ENCODE measurements around the gene SLBP.
"Not testable (repeated sequence)": the region's sequence is repeated elsewhere in the genome, so short reads cannot be mapped to it uniquely, and the experiment has no call there.

The SLBP gene

DNA sequence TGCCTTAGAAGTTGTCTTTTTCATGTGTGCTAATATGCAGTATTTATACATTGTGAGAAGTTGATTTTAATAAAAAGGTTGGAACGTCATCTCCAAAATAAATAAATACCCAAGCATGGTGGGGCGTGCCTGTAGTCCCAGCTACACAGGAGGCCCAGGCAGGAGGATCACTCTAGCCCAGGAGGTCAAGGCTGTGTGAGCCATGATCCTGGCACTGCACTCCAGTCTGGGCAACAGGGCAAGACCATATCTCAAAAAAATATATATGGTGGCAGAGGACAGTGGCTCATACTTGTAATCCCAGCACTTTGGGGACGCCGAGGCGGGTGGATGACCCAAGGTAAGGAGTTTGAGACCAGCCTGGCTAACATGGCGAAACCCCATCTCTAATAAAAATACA, 6.4 kb downstream of the SLBP start:
- no peak for DNase-seq

DNA sequence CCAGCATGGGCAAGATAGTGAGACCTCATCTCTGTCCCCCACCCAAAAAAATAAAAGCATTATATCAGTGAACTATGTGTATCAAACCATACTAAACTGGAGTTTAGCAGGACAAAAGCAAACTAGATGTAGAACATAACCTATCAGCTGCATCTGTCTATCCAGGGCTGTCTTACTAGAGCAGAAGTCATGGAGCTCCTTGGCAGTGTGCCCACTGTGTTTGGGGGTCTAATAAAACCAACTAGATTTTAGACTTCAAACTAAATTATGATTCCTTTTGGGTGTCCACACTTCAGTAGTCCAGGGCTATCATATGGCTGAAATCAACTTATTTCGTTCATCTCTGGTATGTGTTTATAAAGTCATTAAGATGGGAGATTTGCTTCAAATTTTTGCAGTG, 8.3 kb downstream of the SLBP start:
- no peak for DNase-seq

DNA sequence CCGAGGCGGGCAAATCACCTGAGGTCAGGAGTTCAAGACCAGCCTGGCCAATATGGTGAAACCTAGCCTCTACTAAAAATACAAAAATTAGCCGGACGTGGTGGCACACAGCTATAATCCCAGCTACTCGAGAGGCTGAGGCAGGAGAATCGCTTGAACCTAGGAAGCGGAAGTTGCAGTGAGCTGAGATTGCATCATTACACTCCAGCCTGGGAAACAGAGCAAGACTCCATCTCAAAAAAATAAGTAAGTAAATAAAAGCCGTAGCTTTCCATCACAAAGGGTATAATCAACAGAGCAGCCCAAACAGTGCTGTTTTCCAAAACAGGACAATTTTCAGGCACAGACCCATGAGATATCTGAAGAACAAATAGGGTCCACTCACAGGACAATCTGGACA, 10.4 kb downstream of the SLBP start:
- DNase-seq, result not testable (repeated sequence)

- DNase-seq, result no peak
Observed at GRCh38 chr4:1695913-1696312, 16.2 kb downstream of the SLBP start.

DNA sequence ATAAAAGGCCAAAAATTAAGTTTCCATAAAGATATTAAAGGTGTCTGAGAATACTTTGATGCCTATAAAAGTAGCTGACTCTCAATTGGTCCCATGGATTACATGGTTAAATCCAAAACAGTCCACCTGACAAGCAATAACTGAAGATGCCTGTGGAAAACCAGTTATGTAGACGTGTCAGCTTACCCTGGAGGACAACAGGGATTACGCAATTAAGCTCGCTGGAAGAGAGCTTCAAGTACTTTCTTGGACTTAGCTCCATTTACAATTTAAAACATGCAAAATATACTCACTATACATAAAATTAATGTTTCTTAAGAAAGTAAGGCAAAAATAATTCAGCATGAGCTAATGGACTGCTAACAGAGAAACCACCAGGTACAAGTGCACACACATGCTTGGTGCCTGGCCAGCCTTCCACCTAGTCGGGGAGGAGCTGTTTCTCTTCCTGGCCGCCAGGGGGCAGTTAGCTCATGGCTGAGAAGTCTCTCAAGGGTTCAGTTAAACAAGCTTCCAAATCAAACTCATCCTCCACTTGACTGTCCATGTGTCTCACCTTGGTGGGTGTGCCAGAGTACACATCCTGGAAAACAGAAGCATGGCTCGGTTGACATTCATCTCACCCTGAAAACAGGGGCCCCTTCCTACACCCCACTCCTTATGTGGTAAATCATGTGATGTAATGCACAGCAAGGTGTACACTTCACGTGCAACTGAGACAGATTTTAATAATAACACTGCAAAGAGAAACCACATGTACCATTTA, 18.8 kb downstream of the SLBP start:
- DNase-seq, result peak; percentile 68

GRCh38 chr4:1691737-1692373, 20.3 kb downstream of the SLBP start:
- DNase-seq, result no peak

GRCh38 chr4:1690698-1691097, 21.4 kb downstream of the SLBP start:
- DNase-seq, result no peak

- no peak for DNase-seq
Observed at GRCh38 chr4:1686440-1687036, 25.6 kb downstream of the SLBP start.

GRCh38 chr4:1685235-1686150, 26.6 kb downstream of the SLBP start:
- DNase-seq, result no peak

DNA sequence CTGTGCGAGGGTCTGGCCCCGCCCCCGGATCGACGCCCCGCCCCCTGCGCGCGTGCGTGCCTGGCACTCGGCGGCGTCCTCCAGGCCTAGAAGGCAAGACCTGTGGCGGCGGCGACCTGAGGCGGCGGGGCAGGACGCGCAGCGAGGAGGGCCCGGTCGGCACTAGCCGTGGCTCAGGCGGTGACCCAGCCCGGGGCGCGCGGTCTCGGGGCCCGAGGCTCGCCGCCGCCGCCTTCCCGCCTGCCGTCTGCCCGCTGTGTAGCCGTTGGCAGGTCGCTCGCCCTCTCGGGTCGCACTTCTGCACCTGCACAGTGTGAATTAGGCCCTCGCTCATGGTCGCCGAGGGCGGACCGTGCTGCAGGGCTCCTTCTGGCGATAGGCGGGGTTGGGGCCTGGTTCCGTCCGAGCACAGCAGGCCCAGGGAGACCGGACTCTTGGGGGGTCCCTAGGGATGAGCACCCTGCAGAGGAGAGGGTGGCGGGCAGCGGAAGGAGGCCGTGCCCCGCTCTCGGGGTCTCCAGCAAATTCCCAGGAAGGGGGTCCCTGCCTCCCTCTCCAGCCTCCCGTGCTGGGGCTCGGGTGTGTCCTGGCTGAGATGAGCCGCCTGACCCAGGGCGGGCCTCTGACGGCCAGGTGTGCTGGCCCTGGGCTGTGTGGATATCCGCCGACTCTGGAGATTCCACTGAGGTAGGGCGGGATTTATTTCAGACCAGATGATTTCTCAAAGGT, 27.4 kb downstream of the SLBP start:
- DNase-seq, result no peak

- peak; percentile 87 for DNase-seq
Observed at GRCh38 chr4:1683736-1684505, 28.2 kb downstream of the SLBP start, which contains the start of gene FAM53A. Gene FAM53A (minus strand): TSS chr4:1684313. CDS start chr4:1668741, 15,572 bp downstream.

- peak; percentile 83 for DNase-seq
Observed at GRCh38 chr4:1683261-1683735, 28.8 kb downstream of the SLBP start.

- no peak for DNase-seq
Observed at GRCh38 chr4:1682860-1683259, 29.3 kb downstream of the SLBP start.

DNA sequence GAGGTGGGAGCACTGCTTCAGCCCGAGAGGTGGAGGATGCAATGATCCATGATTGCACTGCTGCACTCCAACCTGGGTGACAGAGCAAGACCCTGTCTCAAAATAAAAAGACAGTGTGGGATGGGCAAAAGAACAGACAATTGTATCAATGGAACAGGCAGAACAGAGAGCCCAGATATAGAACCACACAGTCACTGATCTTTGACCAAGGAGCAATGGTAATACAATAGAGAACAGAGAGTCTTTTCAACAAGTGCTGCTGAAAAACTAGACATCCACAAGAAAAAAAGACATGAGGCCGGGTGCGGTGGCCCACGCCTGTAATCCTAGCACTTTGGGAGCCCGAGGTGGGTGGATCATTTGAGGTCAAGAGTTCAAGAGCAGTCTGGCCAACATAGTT, 33.9 kb downstream of the SLBP start:
- no peak for DNase-seq

DNA sequence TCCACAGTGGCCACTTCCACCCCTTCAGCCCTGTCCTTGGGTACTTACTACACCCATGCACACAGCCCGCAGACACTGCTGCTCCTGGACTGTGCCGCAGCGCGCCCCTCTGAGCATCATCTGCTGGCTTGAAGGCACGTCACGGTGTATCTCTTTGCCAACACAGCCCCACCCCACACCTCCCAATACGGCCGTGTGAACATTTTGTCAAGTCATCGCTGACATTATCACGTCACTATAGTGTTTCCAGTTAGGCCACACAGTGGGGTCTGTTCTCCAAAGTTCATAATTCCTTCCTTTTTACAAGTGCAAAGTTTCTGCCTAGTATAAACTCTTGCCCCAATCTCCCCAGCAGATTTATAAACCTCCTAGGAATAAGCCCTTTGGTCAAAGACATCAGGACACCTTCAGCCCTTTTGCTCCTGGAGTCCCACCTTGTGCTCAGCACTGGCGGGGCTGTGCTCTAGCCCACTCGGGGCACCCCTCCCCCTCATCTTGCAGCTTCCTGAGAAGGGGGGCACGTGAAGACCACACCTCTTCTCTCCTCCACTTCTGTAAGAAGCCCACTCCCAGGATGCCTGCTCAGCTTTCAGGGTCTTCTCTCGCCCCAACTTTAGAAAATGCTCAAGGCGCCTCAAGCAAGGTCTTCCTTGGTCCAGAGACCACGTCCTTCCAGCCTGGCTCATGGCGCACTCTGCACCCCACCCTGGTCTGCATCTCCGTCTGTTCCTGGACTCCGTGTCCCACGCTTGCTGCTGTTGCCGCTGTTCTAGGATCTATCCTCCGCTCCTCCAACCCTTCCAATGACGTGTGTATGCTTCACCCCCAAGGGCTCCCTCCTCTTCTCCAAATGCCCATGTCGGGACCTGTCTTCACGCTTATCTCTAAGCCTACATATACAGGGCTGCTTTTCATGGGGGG, 35.3 kb downstream of the SLBP start:
- DNase-seq, result no peak

DNA sequence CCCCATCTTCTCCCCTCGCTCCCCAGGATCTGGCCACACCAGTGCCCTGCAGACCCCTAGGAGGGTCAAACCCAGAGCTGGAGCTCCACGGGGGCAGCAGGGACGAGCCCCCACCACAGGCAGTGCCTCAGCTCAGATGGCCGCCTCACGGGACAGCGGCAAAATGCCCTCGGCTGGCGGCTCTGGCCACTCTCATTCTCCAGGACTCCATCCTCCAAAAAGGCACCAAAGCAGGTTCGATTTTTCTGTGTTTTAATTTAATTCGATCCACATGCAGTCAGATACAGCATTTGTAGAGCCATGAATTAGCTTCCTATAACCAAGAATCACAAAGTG, 36.3 kb downstream of the SLBP start:
- no peak for DNase-seq

- DNase-seq, result no peak
Observed at GRCh38 chr4:1675136-1675801, 36.9 kb downstream of the SLBP start.

GRCh38 chr4:1674682-1675081, 37.4 kb downstream of the SLBP start:
- DNase-seq, result no peak

DNA sequence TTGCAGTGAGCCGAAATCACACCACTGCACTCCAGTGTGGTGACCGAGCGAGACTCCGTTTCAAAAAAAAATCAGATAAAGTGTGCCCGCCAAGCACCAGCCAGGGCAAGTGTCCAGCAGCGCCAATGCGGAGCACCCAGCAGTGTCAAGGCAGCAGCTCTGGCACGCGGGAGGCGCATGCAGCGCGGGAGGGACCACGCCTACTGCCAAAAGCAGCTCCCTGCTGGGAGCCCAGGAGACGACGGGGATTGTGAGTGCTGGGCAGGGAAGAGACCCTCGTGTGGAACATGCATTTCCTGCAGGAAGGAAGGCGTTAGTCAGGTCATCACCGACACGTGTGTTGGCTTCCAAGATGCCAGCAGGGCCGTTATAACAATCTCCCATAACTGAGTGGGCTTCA, 38.4 kb downstream of the SLBP start:
- DNase-seq, result no peak

- DNase-seq, result not testable (repeated sequence)
Observed at GRCh38 chr4:1671011-1671410, 41.1 kb downstream of the SLBP start.

Measured in EL (cell line).